Measurements from ENCODE around the gene SPEN. TPM values are rescaled to one million over a fixed set of nuclear protein-coding genes. Genes with fewer than 3 reads are reported as not detected.

Gene SPEN
- polyA plus RNA-seq, 1 of the 3 experiments (the other 2 are of a cell fraction) = 6.1 TPM

DNA sequence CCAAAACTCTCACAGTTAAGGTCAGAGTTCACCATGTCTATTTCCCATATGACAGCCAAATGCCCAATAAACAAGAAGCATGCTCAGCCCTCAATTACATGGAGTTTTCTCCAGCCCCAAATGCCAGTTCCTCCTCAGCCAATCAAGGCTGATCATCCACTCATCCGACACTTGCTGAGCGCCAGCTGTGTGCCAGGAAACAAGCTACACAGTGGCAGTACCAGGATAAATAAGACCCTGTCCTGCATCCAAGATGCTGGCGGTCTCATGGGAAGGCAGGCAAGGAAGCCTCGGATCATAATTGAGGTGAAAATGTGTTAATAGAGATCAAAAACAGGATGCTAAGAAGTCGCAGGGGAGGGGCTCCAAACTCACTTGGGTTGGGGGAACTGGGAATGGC, 120.7 kb downstream of the SPEN start:
- 93% methylated on average over 5 of the region's 5 CpGs for WGBS (ENCODE audit: low lambda C conversion rate)
- Histone ChIP-seq H3K4me1 (ENCODE audit: control insufficient read depth in 1 of 2, insufficient read depth in 2 of 2, low read depth in 1 of 2, low read length in 1 of 2) (peaks cover 7 to 30% of the 10 kb centered on the region in 2 experiments), H3F3A (replicated peaks; ENCODE audit: insufficient read depth) (peaks cover 28% of the 10 kb centered on the region), H3K79me2 (ENCODE audit: insufficient read depth) (peaks cover 95% of the 10 kb centered on the region), H3K27me3 (ENCODE audit: insufficient read depth) (no peaks in the 10 kb centered on the region), H3K9me3 (no peaks in the 10 kb centered on the region), H3K4me3 (ENCODE audit: low read depth in 2 of 2, low read length in 1 of 2) (no peak overlapping the region), H2AFZ (ENCODE audit: low read depth) (no peak overlapping the region), H3K4me2 (no peak overlapping the region), H3K9ac (no peak overlapping the region), H3K9me2 (no peaks in the 10 kb centered on the region), H4K20me1 (ENCODE audit: insufficient read depth) (peaks cover 20% of the 10 kb centered on the region; the same call in 1 of the 2 replicates), H3K36me3 (replicated peaks in 1 of 2; ENCODE audit: control insufficient read depth in 1 of 2, insufficient read depth in 2 of 2, low read length in 1 of 2) (peaks cover 37 to 44% of the 10 kb centered on the region in 2 experiments), H3K27ac (ENCODE audit: low read depth in 2 of 2, low read length in 1 of 2) (no peak overlapping the region)
- DNase-seq = no peak
- TF ChIP-seq YY1 (IDR thresholded peaks at IDR 0.05; ENCODE audit: low read depth) (no peak), NRF1 (IDR thresholded peaks at IDR 0.05; ENCODE audit: low read depth, low read length) (no peak), FOXM1 (IDR thresholded peaks at IDR 0.05; ENCODE audit: low read depth) (no peak), FOSL2 (IDR thresholded peaks at IDR 0.05; ENCODE audit: borderline replicate concordance, low read depth) (no peak), EZH2phosphoT487 (IDR thresholded peaks at IDR 0.05; ENCODE audit: borderline replicate concordance, low read depth) (no peak), JUND (IDR thresholded peaks at IDR 0.05) (no peak), GABPA (IDR thresholded peaks at IDR 0.05; ENCODE audit: low read depth) (no peak), TEAD4 (IDR thresholded peaks at IDR 0.05; ENCODE audit: borderline replicate concordance, insufficient read depth) (no peak), TAF1 (IDR thresholded peaks at IDR 0.05; ENCODE audit: borderline replicate concordance, low read depth, low read length) (no peak), POLR2AphosphoS5 (IDR thresholded peaks at IDR 0.05; ENCODE audit: low read depth, low read length) (no peak), RCOR1 (IDR thresholded peaks at IDR 0.05; ENCODE audit: low read length) (no peak), EP300 (IDR thresholded peaks at IDR 0.05; ENCODE audit: borderline replicate concordance in 1 of 2, low read depth in 1 of 2, low read length in 1 of 2) (no peak), CHD2 (IDR thresholded peaks at IDR 0.05; ENCODE audit: low read length, partially characterized antibody) (no peak)
- TF ChIP-seq, protein P1, sequence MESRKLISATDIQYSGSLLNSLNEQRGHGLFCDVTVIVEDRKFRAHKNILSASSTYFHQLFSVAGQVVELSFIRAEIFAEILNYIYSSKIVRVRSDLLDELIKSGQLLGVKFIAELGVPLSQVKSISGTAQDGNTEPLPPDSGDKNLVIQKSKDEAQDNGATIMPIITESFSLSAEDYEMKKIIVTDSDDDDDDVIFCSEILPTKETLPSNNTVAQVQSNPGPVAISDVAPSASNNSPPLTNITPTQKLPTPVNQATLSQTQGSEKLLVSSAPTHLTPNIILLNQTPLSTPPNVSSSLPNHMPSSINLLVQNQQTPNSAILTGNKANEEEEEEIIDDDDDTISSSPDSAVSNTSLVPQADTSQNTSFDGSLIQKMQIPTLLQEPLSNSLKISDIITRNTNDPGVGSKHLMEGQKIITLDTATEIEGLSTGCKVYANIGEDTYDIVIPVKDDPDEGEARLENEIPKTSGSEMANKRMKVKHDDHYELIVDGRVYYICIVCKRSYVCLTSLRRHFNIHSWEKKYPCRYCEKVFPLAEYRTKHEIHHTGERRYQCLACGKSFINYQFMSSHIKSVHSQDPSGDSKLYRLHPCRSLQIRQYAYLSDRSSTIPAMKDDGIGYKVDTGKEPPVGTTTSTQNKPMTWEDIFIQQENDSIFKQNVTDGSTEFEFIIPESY (IDR thresholded peaks at IDR 0.05; ENCODE audit: borderline replicate concordance, low read depth) = no peak
- TF ChIP-seq, protein P2, sequence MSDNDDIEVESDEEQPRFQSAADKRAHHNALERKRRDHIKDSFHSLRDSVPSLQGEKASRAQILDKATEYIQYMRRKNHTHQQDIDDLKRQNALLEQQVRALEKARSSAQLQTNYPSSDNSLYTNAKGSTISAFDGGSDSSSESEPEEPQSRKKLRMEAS (IDR thresholded peaks at IDR 0.05; ENCODE audit: low read depth) = no peak
- ChIA-PET CTCF (interaction anchor here (1.5 kb wide), 1 partner anchor 153 kb away, joined by 4 read pairs; no protein-coding TSS in a partner anchor), POLR2A (no interaction called here)

DNA sequence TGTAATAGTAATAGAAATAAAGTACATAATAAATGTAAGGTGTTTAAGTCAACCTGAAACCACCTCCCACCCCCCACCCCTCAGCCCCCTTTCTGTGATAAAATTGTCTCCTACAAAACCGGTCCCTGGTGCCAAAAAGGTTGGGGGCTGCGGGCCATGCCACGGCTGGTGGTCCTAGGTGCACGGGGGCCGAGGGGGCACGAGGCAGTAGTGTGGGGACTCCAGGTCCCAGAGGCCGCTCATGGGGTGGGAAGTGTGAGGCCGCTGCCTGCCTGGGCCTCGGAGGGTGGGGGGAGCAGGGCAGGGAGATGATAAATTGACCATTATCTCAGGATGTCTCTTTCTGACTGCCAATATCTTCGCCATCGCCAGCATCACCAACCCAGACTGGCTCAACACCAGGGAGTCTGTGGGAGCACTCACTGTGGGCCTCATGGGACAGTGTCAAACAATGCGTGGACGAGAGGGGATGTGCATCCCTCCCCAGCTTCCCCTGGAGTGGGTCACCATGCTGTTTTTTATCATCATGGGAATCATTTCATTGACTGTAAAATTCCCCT, 121.9 kb downstream of the SPEN start:
- no peak overlapping the region for H3K27ac ChIP-seq (ENCODE audit: low read depth in 2 of 2, low read length in 1 of 2)
- H3K9me3 ChIP-seq = no peaks in the 10 kb centered on the region
- peaks cover 31% of the 10 kb centered on the region; the same call in 1 of the 2 replicates for H4K20me1 ChIP-seq (ENCODE audit: insufficient read depth)
- 97% methylated on average over 12 of the region's 13 CpGs for WGBS (ENCODE audit: low lambda C conversion rate)
- no peak for DNase-seq
- CTCF ChIA-PET = interaction anchor here (0.7 kb wide), 1 partner anchor 25 kb away, joined by 3 read pairs; no protein-coding TSS in a partner anchor
- POLR2A ChIA-PET = no interaction called here
- H3K4me3 ChIP-seq (ENCODE audit: low read depth in 2 of 2, low read length in 1 of 2) = no peak overlapping the region; a peak in 1 of 4 replicates
- peaks cover 25% of the 10 kb centered on the region for H3F3A ChIP-seq (replicated peaks; ENCODE audit: insufficient read depth)
- H3K79me2 ChIP-seq (ENCODE audit: insufficient read depth) = peaks cover 95% of the 10 kb centered on the region
- peaks cover 38 to 46% of the 10 kb centered on the region in 2 experiments for H3K36me3 ChIP-seq (replicated peaks in 1 of 2; ENCODE audit: control insufficient read depth in 1 of 2, insufficient read depth in 2 of 2, low read length in 1 of 2)
- H2AFZ ChIP-seq (ENCODE audit: low read depth) = no peak overlapping the region
- H3K4me2 ChIP-seq = no peak overlapping the region
- H3K9ac ChIP-seq = no peak overlapping the region
- peaks cover 7 to 20% of the 10 kb centered on the region in 2 experiments for H3K4me1 ChIP-seq (ENCODE audit: control insufficient read depth in 1 of 2, insufficient read depth in 2 of 2, low read depth in 1 of 2, low read length in 1 of 2)
- no peaks in the 10 kb centered on the region for H3K27me3 ChIP-seq (ENCODE audit: insufficient read depth)
- no peaks in the 10 kb centered on the region for H3K9me2 ChIP-seq
- TF ChIP-seq, protein P3, sequence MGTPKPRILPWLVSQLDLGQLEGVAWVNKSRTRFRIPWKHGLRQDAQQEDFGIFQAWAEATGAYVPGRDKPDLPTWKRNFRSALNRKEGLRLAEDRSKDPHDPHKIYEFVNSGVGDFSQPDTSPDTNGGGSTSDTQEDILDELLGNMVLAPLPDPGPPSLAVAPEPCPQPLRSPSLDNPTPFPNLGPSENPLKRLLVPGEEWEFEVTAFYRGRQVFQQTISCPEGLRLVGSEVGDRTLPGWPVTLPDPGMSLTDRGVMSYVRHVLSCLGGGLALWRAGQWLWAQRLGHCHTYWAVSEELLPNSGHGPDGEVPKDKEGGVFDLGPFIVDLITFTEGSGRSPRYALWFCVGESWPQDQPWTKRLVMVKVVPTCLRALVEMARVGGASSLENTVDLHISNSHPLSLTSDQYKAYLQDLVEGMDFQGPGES (IDR thresholded peaks at IDR 0.05; ENCODE audit: low read depth, low read length) = no peak
- TF ChIP-seq, protein P2 (IDR thresholded peaks at IDR 0.05; ENCODE audit: low read depth) = no peak
- TF ChIP-seq MEF2A (IDR thresholded peaks at IDR 0.05; ENCODE audit: borderline replicate concordance, low read depth) (no peak), SIN3A (IDR thresholded peaks at IDR 0.05; ENCODE audit: borderline replicate concordance, low read depth, low read length) (no peak), EP300 (IDR thresholded peaks at IDR 0.05; ENCODE audit: borderline replicate concordance in 1 of 2, low read depth in 1 of 2, low read length in 1 of 2) (no peak), YY1 (IDR thresholded peaks at IDR 0.05; ENCODE audit: low read depth) (no peak), NFIC (IDR thresholded peaks at IDR 0.05; ENCODE audit: borderline replicate concordance) (no peak), RXRA (IDR thresholded peaks at IDR 0.05; ENCODE audit: borderline replicate concordance, low read depth) (no peak), NRF1 (IDR thresholded peaks at IDR 0.05; ENCODE audit: low read depth, low read length) (no peak), TAF1 (IDR thresholded peaks at IDR 0.05; ENCODE audit: borderline replicate concordance, low read depth, low read length) (no peak), JUND (IDR thresholded peaks at IDR 0.05) (no peak), RFX5 (IDR thresholded peaks at IDR 0.05; ENCODE audit: low read length) (no peak)
- TF ChIP-seq, protein P1 (IDR thresholded peaks at IDR 0.05; ENCODE audit: borderline replicate concordance, low read depth) = no peak
